ENCODE data around the gene CEBPZOS.

The CEBPZOS gene

DNA sequence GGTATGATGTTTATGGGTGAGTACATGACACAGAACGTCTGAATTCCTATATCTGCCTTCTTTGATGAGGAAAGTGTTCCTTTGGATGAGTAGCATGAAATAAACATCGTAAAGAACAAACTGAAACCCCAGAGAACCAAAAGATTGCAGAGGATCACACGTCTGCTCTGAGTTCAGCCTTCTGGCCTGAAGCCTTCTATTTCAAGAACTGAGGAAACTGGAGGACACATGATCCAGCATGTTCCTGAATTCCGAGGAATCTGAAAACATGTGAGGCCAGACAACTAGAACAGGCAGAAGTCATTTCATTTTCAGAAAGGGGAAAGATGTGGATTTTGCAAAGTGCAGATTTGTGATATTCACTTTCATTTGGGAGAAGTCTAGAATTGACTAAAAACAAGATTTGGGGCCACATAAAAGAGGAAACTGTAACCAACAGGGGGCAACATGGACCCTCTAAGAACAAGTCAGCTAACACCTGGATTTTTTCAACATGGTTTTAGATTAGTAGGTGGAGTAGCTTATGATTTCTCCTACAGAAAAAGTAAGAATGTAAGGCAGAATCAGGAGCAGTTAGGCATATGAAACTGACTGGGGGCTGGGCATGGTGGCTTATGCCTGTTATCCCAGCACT is 16.2 kb upstream of the CEBPZOS start:
- no peak for DNase-seq (ENCODE audit: extremely low read depth, low read depth)
- H3K4me3 ChIP-seq (replicated peaks; ENCODE audit: low read depth, low read length) = no peak overlapping the region
- TF ChIP-seq, protein P1, sequence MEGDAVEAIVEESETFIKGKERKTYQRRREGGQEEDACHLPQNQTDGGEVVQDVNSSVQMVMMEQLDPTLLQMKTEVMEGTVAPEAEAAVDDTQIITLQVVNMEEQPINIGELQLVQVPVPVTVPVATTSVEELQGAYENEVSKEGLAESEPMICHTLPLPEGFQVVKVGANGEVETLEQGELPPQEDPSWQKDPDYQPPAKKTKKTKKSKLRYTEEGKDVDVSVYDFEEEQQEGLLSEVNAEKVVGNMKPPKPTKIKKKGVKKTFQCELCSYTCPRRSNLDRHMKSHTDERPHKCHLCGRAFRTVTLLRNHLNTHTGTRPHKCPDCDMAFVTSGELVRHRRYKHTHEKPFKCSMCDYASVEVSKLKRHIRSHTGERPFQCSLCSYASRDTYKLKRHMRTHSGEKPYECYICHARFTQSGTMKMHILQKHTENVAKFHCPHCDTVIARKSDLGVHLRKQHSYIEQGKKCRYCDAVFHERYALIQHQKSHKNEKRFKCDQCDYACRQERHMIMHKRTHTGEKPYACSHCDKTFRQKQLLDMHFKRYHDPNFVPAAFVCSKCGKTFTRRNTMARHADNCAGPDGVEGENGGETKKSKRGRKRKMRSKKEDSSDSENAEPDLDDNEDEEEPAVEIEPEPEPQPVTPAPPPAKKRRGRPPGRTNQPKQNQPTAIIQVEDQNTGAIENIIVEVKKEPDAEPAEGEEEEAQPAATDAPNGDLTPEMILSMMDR (IDR thresholded peaks at IDR 0.05; ENCODE audit: low read depth, low read length, missing control alignments) = no peak

GRCh38 chr2:37180640-37181039 is 15.7 kb upstream of the CEBPZOS start:
- no peak for DNase-seq (ENCODE audit: extremely low read depth, low read depth)
- no peak overlapping the region for H3K4me3 ChIP-seq (replicated peaks; ENCODE audit: low read depth, low read length)
- TF ChIP-seq, protein P1 (IDR thresholded peaks at IDR 0.05; ENCODE audit: low read depth, low read length, missing control alignments) = no peak

GRCh38 chr2:37181726-37182684 is 14.3 kb upstream of the CEBPZOS start:
- TF ChIP-seq, protein P1 (IDR thresholded peaks at IDR 0.05; ENCODE audit: low read depth, low read length, missing control alignments) = no peak
- H3K4me3 ChIP-seq (replicated peaks; ENCODE audit: low read depth, low read length) = no peak overlapping the region
- no peak for DNase-seq (ENCODE audit: extremely low read depth, low read depth)

- TF ChIP-seq, protein P1 (IDR thresholded peaks at IDR 0.05; ENCODE audit: low read depth, low read length, missing control alignments) = no peak
- DNase-seq (ENCODE audit: extremely low read depth, low read depth) = no peak
- no peak within 1 kb of the TSS for H3K4me3 ChIP-seq (replicated peaks; ENCODE audit: low read depth, low read length)
Observed at GRCh38 chr2:37188570-37188969, 7.7 kb upstream of the CEBPZOS start, which contains the start of gene SULT6B1. Gene SULT6B1, minus strand, starts transcription at chr2:37188670. Its CDS starts 30 bp downstream, at chr2:37188640.

DNA sequence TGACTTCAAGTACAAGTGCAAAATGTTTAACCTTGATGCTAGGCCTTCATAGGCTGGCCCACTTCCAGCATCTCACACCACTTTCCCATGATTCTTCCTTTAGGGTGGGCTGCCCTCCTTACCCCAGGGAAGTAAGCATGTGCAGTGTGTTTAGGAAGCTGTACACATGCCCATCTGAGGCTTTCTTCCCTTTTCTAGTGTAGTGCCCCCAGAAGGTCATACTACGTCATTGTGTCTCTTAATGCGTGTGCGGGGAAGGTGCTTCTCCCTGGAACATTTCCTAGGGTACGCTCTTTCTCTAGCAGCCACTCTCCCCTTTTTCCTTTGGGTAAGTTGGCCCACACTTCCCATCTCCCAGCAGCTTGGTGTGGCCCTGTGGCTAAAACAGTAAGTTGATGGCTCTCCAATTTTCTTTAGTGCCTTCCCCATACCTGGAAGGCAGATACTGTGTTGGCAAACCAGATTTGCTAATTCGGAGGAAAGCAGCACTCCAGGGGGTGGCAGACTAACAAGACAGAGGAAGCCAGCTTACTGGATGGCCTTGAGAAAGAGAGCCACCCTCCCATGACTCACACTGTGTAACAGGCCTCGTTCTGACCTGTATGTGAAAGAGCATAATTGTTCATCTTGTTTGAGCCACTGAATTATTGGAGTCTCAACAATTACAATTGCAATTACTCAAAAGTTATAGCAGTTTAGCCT is 6.7 kb upstream of the CEBPZOS start:
- no peak overlapping the region for H3K4me3 ChIP-seq (replicated peaks; ENCODE audit: low read depth, low read length)
- TF ChIP-seq, protein P1 (IDR thresholded peaks at IDR 0.05; ENCODE audit: low read depth, low read length, missing control alignments) = no peak
- DNase-seq (ENCODE audit: extremely low read depth, low read depth) = peak; percentile 29

DNA sequence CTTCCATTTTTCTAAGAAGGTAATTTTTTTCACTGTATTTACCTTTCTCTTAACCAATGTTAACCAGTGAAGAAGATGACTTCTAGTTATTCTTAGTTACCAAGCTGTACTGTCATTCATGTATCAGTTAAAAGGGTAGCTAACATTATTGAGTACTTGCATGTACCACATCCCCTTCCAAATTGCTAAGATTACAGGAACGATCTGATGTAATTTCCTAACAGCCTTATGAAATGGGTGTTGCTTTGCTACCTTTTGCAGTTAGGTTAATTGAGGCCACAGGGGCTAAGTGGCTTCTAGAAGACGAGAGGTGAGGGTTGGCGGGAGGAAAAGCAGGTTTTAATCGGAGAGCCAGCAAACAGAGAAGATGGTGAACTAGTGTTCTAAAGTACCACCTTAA is 6.0 kb upstream of the CEBPZOS start:
- no peak overlapping the region for H3K4me3 ChIP-seq (replicated peaks; ENCODE audit: low read depth, low read length)
- DNase-seq (ENCODE audit: extremely low read depth, low read depth) = no peak
- TF ChIP-seq, protein P1 (IDR thresholded peaks at IDR 0.05; ENCODE audit: low read depth, low read length, missing control alignments) = no peak

Measured in HFF-Myc (cell line).